NCI-H82 (cell line): ENCODE data around the gene POLDIP3.

ENCODE experiments used
- DNase-seq: peaks from one replicate; lab custom pipeline; 2025; lab: John Stamatoyannopoulos, UW

Gene POLDIP3

DNA sequence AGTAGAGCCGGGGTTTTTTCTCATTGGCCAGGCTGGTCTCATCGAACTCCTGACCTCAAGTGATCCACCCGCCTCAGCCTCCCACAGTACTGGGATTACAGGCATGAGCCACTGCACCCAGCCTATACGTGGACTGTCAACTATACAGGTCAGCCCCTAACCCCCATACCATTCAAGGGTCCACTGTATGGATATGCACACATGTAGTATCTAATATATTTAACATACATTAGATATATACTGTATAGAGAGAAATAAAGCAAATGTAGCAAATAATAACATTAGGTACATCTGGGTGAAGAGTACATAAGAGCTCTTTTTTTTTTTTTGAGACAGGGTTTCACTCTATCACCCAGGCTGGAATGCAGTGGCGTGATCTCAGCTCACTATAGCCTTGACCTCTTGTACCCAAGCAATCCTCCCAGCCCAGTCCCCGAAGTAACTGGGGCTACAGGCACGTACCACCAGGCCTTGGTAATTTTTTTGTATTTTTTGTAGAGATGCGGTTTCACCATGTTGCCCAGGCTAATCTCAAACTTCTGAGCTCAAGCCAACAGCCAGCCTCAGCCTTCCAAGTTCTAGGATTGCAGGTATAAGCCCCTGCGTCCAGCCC is 27.2 kb upstream of the POLDIP3 start:
- DNase-seq = no peak

- no peak for DNase-seq
Measured at GRCh38 chr22:42639541-42640241, 25.0 kb upstream of the POLDIP3 start.

GRCh38 chr22:42637555-42637954 is 22.9 kb upstream of the POLDIP3 start:
- DNase-seq = no peak

DNA sequence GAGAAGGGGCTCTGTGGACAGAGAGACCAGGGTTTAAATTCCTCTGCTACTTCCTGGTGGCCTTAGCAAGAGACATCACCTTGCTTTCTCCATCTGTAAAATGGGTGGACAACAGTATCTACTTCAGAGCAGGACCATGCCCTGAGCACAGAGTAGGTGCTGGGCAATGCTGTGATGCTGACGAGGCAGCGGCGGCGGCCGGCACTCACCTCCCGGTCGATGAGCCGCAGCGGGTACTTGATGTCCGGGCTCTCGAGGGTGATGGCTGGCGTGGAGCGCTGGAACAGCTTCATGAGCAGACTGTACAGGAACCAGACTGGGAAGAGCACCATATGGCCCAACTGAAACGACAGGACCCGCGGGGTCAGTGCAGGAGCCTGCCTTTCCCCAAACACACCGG is 21.8 kb upstream of the POLDIP3 start:
- no peak for DNase-seq

DNA sequence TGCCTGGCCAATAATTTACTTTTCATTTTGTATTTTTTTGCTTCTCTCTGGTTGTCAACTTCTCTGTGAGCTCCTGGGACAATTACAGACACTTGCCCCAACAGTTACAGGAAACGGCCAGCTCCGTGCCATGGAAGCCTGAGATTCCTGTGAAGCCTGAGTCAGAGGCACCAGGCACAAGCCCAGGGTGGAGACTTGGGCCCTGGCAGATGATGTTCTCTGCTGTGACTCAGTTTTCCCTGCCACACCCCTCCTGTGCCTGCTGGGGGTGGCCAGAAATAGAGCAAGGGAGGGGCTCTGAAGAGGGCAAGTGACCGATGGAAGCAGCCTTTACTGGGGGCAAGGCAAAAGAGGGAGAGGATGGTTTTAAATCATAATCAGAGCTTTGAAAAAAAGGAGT is 20.8 kb upstream of the POLDIP3 start:
- no peak for DNase-seq

DNA sequence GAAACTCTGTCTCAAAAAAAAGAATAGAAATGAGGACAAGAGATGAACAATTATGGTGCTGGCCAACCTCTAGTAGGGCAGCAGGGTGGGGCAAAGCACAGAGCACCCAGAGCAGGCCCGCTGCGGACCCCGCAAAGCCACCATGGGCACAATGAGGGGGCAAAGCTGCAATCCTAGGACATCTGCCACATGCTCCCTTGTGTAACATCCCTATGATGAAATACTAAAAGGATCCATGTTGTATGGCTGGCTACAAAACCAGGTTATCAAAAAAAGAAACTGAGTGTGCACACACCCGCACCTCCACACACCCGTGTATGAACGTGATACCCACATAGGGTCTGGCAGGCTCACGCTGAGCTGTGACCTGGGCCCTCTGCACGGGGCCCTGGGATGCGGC is 18.3 kb upstream of the POLDIP3 start:
- DNase-seq = no peak

DNA sequence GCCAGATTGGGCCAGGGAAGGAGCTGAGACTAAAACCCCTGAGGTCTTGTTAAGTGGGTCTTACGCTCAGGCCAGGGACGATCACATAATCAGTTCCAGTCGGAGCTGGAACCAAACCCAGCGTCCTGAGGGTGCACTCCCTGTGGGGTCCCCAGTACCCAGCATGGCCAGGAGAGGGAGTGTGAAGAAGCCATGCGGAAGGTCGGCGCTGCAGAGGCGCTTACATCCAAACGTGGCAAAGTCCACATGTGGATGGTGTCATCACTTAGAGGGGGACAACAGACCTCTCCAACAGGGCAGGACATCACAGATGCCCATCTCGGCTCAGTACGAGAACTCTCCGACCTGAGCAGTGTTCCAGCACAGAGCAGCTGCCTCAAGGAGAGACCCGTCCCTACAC is 17.4 kb upstream of the POLDIP3 start:
- no peak for DNase-seq

DNA sequence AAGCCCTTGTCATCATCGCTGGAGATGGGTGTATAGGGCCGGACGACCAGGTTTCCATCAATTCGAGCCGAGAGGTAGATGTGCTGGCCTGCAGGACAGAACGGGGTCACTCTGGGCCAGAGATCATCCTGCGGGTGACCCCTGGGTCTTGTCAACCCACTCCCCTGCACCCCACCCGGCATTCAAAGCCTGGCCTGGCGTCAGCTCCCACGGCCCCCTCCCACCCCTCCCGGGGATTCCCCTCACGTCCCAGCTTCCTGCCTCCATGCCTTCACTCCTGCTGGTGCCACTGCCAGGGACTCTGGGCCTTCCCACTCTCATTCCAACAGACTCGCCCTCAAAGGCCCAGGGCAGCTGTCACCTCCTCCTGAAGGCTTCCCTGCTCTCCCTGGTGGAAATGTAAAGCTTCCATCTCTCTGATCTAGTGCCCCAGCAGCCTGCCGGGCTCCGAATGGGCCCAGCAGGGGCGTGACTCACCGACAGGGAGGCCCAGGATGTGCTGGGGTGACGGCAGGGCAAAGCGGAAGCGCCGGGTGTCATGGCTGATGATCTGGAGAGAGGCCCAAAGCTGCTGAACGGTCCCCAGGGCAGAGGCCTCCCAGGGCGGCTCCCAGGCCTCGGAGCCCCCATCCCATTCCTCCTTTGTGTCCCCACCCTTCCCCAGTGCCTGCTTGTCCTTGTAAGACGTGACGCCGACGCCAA is 16.4 kb upstream of the POLDIP3 start:
- DNase-seq = no peak

- no peak for DNase-seq
Measured at GRCh38 chr22:42630211-42630610, 15.5 kb upstream of the POLDIP3 start.

DNA sequence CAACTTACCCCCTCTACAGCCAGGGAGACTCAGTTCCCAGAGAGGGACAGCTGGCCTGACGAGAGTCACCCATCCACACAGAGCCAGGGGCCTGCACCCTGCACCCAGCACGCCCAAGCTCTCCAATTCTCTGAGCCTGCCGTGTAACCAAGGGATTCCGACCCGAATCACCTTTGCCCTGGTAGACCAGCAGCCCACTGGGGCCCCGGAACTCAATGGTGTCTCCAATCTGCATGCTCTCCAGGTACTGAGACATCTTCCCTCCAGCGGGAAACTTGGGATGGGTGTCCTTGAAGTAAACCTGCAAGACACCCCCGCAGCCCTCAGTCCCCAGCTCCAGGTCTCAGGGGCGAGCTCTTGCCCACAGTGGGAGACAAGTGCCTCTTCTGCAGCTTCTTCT is 13.3 kb upstream of the POLDIP3 start:
- no peak for DNase-seq

DNA sequence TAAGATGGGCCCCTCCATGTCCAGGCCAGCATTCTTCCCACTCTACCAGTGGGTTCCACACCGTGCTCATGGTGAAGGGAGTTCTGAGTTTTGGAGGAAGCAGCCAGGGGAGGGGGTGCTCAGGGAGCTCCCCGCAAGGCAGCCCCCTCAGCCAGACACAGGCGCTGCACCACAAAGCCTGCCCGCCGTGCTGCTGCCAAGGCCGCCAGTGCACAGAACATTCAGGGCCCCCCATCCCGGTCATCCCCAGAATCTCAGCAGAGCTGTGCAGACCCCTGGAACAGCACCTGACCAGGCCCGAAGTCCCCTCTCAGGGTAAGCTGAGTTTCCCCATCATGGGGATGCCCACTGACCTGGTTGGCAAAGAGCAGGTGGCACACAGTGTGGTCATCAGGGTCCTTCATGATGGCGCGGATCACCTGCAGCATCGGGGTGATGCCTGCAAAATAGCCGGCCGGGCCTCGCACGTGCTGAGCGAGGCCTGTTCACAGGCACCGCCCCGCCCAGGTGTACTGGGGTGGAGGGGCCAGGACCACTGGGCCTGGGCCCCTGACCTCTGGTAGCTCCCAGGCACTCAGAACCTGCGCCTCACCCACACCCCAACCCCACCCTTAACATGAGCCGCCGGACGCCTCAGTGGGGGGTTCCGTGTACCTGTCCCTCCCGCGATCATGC is 12.4 kb upstream of the POLDIP3 start:
- DNase-seq = no peak

GRCh38 chr22:42626431-42626830 is 11.7 kb upstream of the POLDIP3 start:
- no peak for DNase-seq

DNA sequence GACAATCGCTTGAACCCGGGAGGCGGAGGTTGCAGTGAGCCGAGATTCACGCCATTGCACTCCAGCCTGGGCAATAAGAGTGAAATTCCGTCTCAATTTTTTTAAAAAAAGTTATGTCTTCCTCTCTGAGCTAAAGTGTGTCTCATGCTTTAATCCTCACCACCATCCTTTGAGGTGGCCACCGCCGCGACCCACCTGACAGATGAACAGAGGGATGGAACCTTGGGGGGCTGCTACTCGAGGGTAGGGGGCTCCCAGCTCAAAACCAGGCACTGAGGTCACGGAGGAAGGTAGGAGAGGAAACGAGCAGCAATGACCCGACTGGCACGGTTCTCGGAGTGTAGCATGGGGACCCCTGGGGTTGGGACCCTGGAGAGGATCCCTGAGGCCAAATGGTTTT is 10.7 kb upstream of the POLDIP3 start:
- DNase-seq = no peak

DNA sequence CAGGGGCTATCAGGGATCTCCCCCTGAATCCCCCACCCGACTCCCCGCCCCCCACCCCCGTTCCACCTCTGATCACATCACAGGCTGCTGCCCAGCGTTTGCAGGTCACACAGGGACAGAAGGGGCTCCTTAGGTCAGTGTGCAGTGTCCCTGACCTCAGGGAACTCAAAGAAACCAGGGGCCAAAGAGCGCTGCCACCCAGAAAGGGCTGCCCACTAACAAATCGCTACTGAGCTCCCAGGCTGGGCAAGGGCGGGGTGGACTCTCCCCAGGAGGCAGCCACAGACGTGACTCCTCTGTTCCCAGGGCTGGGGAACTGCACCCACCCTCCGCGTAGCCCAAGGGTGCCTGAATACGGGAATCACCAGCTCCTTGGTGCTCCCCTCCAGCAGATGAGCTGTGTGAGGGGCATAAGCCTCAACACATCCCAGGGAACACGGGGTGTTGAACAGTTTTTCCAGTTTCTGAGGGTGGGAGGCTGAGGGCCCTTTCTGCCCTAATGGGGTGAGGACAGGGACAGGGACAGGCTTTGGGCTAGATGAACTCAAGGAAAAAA is 9.9 kb upstream of the POLDIP3 start:
- DNase-seq = no peak

DNA sequence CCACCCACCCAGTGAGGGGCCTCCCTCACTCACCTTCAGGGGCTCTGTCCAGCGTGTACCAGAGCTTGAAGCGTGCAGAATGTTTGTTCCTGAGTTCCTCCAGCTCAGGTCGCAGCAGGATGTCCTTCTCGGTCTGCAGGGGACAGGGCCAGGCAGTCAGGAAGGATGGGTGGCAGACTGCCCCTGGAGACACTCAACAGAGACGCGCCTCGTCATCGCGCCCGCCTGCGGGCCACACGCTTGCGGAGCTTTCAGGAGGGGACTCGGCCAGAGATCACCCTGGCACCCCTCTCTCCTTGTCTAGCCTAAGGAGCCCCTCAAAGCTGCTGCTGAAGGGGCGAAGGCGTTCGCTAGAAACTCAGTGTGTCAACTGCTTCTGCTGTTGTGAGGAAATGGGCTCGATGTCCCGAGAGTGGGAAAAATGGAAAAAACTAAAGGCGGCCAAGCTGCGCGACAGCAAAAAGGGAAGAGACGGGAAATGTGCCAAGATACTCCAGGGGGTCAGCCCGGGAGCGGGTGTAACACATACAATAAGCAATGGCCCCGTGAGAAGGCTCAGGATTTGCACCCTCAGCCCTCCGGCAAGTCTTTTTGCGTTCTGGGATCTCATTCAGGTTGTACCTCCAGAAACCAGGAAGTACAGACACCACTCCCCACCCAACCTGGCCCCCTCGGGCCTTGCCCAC is 9.2 kb upstream of the POLDIP3 start:
- no peak for DNase-seq

DNA sequence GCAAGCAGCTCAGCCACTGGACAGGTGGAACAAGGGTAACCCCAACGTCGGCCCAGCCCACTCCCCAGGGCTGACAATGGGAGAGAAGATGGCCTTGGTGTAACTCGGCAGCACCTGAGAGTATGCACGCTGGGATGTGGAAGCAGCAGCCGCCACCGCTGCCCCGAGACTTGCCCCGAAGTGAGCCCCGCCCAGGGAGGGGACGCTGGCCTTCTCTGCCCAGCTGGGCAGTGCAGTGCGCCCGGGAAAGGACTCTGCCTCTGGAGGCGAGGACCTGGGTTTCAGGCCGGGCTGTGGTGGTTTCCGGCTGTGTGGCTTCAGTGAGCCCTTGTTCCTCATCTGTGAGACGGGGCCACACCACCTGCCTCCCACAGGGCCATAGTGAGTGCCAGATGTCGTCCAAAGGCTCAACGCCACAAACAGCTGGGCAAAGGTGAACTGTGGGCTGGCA is 8.6 kb upstream of the POLDIP3 start:
- DNase-seq = no peak

- DNase-seq = no peak
Measured at GRCh38 chr22:42622061-42622710, 7.5 kb upstream of the POLDIP3 start.

DNA sequence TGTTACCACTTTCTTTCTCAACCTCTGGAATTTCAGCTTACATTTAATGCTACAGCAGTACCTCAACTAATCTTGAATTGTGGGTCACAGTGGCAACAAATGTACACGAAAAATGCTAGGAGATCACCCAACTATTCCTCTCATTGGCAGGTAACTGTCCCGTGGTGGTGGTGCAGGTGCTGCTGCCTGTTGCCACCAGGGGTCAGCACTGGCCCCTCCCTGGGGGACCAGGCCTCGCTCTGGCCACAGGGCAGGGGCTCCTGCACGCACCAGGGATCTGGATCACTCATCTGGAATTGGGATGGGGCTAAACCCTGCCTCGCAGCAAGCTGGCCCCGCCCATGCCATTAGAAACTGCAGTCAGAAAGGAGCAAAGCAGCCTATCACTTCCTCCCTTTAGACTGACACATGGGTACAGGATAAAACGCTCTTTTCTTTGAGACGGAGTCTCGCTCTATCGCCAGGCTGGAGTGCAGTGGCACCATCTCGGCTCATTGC is 6.9 kb upstream of the POLDIP3 start:
- peak; percentile 70 for DNase-seq

DNA sequence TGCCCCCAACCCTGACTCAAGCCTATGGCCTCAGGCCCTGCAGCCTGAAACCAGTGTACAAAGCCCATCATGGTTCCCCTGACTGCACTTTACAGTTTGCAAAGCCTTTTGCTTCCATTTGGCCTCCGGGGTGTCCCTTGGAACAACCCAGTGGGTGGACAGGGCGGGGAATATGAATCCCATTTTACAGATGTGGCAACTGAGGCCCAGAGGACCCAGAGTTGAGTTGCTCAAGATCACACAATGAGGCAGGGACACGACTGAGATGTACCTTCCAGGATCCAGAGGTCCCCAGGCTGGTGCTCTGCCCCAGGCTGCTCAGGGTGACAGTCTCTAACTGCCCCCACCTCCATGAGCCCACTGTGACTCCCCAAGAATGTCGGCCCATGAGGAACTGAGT is 5.4 kb upstream of the POLDIP3 start:
- no peak for DNase-seq

DNA sequence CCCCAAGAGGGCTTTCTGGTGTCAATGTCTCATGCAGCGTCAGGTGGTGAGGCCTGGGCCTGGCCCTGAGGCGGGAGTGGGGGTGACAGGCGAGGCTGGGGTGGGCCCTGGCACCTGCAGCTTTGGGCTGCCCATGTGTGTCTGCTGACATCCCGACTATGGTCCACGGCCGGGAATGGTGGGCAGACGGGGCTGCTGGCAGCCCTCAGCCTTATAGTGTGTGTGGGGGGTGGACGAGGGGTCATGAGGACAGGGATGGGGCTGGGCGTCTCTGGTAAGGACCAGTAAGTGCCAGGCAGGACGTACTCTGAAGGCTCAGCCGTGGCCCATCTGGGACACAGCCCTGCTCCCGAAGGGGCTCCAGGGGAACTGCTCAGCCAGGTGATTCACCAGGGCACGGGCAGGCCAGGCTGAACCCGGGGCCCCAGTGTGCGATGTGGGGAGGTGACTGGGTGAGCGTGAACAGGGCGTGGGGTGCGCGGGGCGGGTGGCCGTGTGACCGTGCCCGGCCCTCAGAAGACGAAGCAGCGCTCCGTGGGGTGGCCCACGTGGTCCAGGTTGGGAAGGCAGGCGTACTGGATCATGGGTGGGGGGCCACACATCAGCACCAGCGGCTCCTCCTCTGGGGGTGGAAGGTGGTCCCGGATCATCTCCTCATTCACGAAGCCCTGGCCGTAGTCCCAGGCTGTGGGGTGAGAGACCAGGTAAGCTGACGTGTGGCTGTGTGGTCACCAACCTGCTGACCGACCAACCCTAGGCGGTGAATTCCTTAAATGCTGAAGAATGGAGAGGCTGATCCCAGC is 4.8 kb upstream of the POLDIP3 start:
- DNase-seq = no peak
